H1 (cell line): ENCODE results near the gene LEFTY2. TPM values are rescaled to one million over a fixed set of nuclear protein-coding genes. Genes with fewer than 3 reads are reported as not detected.

Source experiments
- CTCF ChIA-PET: fragments of 300-600 bp; sonication (Branson Sonifier 250); formaldehyde crosslinking; loops from one replicate; lab custom pipeline; 2021; ENCODE audit not compliant: partially characterized antibody; lab: Charles Lee
- POLR2A ChIA-PET: fragments of 300-600 bp; sonication (Branson Sonifier 250); formaldehyde crosslinking; loops from one replicate; lab custom pipeline; 2021; ENCODE audit warnings: inconsistent platforms; ENCODE audit not compliant: partially characterized antibody; lab: Charles Lee
- DNase-seq, 2 experiments: peaks; one replicate each; pipeline versions ENCODE4 v3.0.0 to v3.0.0-alpha.2; 2010 to 2022; ENCODE audit warnings: low spot score in 2 of 2, low read depth in 1 of 2, mixed read lengths in 1 of 2
- FAIRE-seq: peaks from 2 replicates; lab custom pipeline; 2011; peaks lifted over from hg19 to GRCh38; lab: Jason Lieb, UNC
- H2AFZ ChIP-seq: 2 replicates; pipeline ENCODE4 v1.8.1; 2012; ENCODE audit warnings: low read length, inconsistent platforms
- H2AK5ac ChIP-seq: 2 replicates; pipeline ENCODE4 v1.6.1; 2013; ENCODE audit warnings: low read depth, low read length
- H2BK120ac ChIP-seq: replicated peaks from 2 replicates; pipeline ENCODE3; 2013; ENCODE audit warnings: low read depth, low read length, inconsistent platforms
- H2BK12ac ChIP-seq: 2 replicates; pipeline ENCODE4 v1.6.1; 2013; ENCODE audit warnings: low read depth, low read length
- H2BK15ac ChIP-seq: 2 replicates; pipeline ENCODE4 v1.6.1; 2013; ENCODE audit warnings: low read length
- H2BK20ac ChIP-seq: 2 replicates; pipeline ENCODE4 v1.6.1; 2013; ENCODE audit warnings: low read length
- H2BK5ac ChIP-seq: 2 replicates; pipeline ENCODE4 v1.6.1; 2013; ENCODE audit warnings: low read depth, low read length
- H3K14ac ChIP-seq: 2 replicates; pipeline ENCODE4 v1.6.1; 2013; ENCODE audit warnings: inconsistent platforms; ENCODE audit not compliant: insufficient read length
- H3K18ac ChIP-seq: 2 replicates; pipeline ENCODE4 v1.6.1; 2013; ENCODE audit warnings: low read length; ENCODE audit errors: extremely low read depth
- H3K23ac ChIP-seq: 2 replicates; pipeline ENCODE4 v1.6.1; 2013; ENCODE audit warnings: inconsistent platforms; ENCODE audit not compliant: insufficient read length
- H3K23me2 ChIP-seq: 2 replicates; pipeline ENCODE4 v1.6.1; 2013; ENCODE audit warnings: low read depth, low read length
- H3K27ac ChIP-seq: 2 replicates; pipeline ENCODE4 v1.6.1; 2011; ENCODE audit warnings: low read depth, low read length, inconsistent platforms
- H3K27me3 ChIP-seq, 4 experiments: replicated peaks in 1 of 4; 1 replicate in 1 of 4; 2 replicates in 3 of 4; pipeline versions ENCODE4 v1.6.1 to v1.8.1; 2011 to 2013; ENCODE audit warnings: low read length in 3 of 4, mild to moderate bottlenecking in 3 of 4, inconsistent platforms in 2 of 4, mixed read lengths in 2 of 4, moderate library complexity in 1 of 4; ENCODE audit not compliant: control insufficient read depth in 3 of 4, insufficient read depth in 3 of 4; ENCODE audit errors: extremely low read depth in 1 of 4
- H3K36me3 ChIP-seq, 4 experiments: 2 replicates each; pipeline versions ENCODE4 v1.6.1 to v1.8.1; 2011 to 2013; ENCODE audit warnings: mild to moderate bottlenecking in 4 of 4, low read length in 3 of 4, moderate library complexity in 2 of 4, control low read depth in 1 of 4, inconsistent platforms in 1 of 4; ENCODE audit not compliant: insufficient read depth in 4 of 4, control insufficient read depth in 2 of 4
- H3K4ac ChIP-seq: replicated peaks from 2 replicates; pipeline ENCODE3; 2013; ENCODE audit warnings: low read length, low read depth, mixed read lengths, inconsistent platforms; ENCODE audit not compliant: insufficient read length
- H3K4me1 ChIP-seq, 4 experiments: replicated peaks in 1 of 4; 1 replicate in 1 of 4; 2 replicates in 3 of 4; pipeline versions ENCODE4 v1.6.1 to v1.8.1; 2011 to 2013; ENCODE audit warnings: low read length in 3 of 4, inconsistent platforms in 2 of 4, mixed read lengths in 1 of 4; ENCODE audit not compliant: insufficient read depth in 4 of 4, control insufficient read depth in 3 of 4
- H3K4me2 ChIP-seq, 2 experiments: 2 replicates each; pipeline versions ENCODE4 v1.6.1 to v1.8.1; 2011 to 2013; ENCODE audit warnings: low read depth in 2 of 2, low read length in 2 of 2, control low read depth in 1 of 2, inconsistent platforms in 1 of 2, mild to moderate bottlenecking in 1 of 2; ENCODE audit not compliant: insufficient read depth in 1 of 2
- H3K4me3 ChIP-seq, 4 experiments: fragments of 200-600, 300-600 bp in 1 of 4; sonication (generic), shearing (Covaris generic), sonication (Bioruptor Twin) in 1 of 4; 2 replicates each; pipeline versions ENCODE4 v1.5.1 to v1.8.1; 2011 to 2016; ENCODE audit warnings: low read length in 4 of 4, low read depth in 3 of 4, control low read depth in 2 of 4, inconsistent platforms in 2 of 4, mild to moderate bottlenecking in 2 of 4, mixed read lengths in 1 of 4, moderate library complexity in 1 of 4; ENCODE audit not compliant: insufficient read depth in 2 of 4; ENCODE audit errors: extremely low read depth in 1 of 4
- H3K56ac ChIP-seq: replicated peaks from 2 replicates; pipeline ENCODE3; 2013; ENCODE audit warnings: low read depth, mild to moderate bottlenecking, mixed read lengths, low read length, inconsistent platforms; ENCODE audit not compliant: insufficient read length
- H3K79me1 ChIP-seq: 2 replicates; pipeline ENCODE4 v1.6.1; 2013; ENCODE audit warnings: low read depth, low read length, control low read depth
- H3K79me2 ChIP-seq, 2 experiments: 2 replicates each; pipeline versions ENCODE4 v1.6.1 to v1.8.1; 2012 to 2013; ENCODE audit warnings: low read length in 2 of 2, mild to moderate bottlenecking in 2 of 2, inconsistent platforms in 1 of 2; ENCODE audit not compliant: insufficient read depth in 2 of 2, control insufficient read depth in 1 of 2
- H3K9ac ChIP-seq, 4 experiments: replicated peaks in 1 of 4; 1 replicate in 1 of 4; 2 replicates in 3 of 4; pipeline versions ENCODE4 v1.6.1 to v1.8.1; 2011 to 2013; ENCODE audit warnings: low read depth in 3 of 4, low read length in 3 of 4, control low read depth in 2 of 4, mild to moderate bottlenecking in 2 of 4, moderate library complexity in 2 of 4, inconsistent platforms in 1 of 4; ENCODE audit errors: extremely low read depth in 1 of 4
- H3K9me3 ChIP-seq, 2 experiments: 2 replicates each; pipeline versions ENCODE4 v1.6.1 to v1.8.1; 2012 to 2013; ENCODE audit warnings: mild to moderate bottlenecking in 2 of 2, moderate library complexity in 2 of 2, control low read depth in 1 of 2, inconsistent platforms in 1 of 2, low read depth in 1 of 2, low read length in 1 of 2, mixed read lengths in 1 of 2; ENCODE audit not compliant: insufficient read depth in 2 of 2
- H4K20me1 ChIP-seq, 2 experiments: replicated peaks in 1 of 2; 2 replicates each; pipeline versions ENCODE3 to v1.8.1; 2011 to 2013; ENCODE audit warnings: inconsistent platforms in 2 of 2, low read length in 2 of 2, mild to moderate bottlenecking in 1 of 2; ENCODE audit not compliant: insufficient read depth in 2 of 2, control insufficient read depth in 1 of 2
- H4K5ac ChIP-seq: 2 replicates; pipeline ENCODE4 v1.6.1; 2013; ENCODE audit warnings: low read length, low read depth, mixed read lengths, inconsistent platforms; ENCODE audit not compliant: insufficient read length
- H4K8ac ChIP-seq: 2 replicates; pipeline ENCODE4 v1.8.0; 2013; ENCODE audit warnings: mild to moderate bottlenecking, moderate library complexity, low read length, inconsistent platforms; ENCODE audit not compliant: insufficient read depth; ENCODE audit errors: extremely low read depth
- H4K91ac ChIP-seq: replicated peaks from 2 replicates; pipeline ENCODE3; 2013; ENCODE audit warnings: low read length, mixed read lengths, inconsistent platforms; ENCODE audit not compliant: insufficient read length
- BRCA1 ChIP-seq: IDR thresholded peaks from 2 replicates; pipeline ENCODE4 v1.6.1; 2012; ENCODE audit warnings: low read depth, low read length, improper control_type of control experiment
- CBX8 ChIP-seq: fragments of 300-800, 300-1000 bp; sonication (generic); IDR thresholded peaks from 2 replicates; pipeline ENCODE4 v1.7.1; 2016; ENCODE audit warnings: low read depth, low read length, borderline replicate concordance
- GTF2F1 ChIP-seq: IDR thresholded peaks from 2 replicates; pipeline ENCODE4 v1.6.1; 2012; ENCODE audit warnings: low read depth, low read length, improper control_type of control experiment, borderline replicate concordance
- HDAC6 ChIP-seq: IDR thresholded peaks from one replicate; pipeline ENCODE4 v1.7.1; 2012; ENCODE audit warnings: low read depth, mild to moderate bottlenecking, inconsistent platforms, low read length, moderate library complexity
- POLR2AphosphoS5 ChIP-seq: IDR thresholded peaks from 2 replicates; pipeline ENCODE4 v1.6.1; 2011; ENCODE audit warnings: low read depth, low read length
- RXRA ChIP-seq: IDR thresholded peaks from 2 replicates; pipeline ENCODE4 v1.6.1; 2011; ENCODE audit warnings: low read depth, mild to moderate bottlenecking, low read length, moderate library complexity; ENCODE audit not compliant: insufficient read depth
- SIN3A ChIP-seq, 2 experiments: IDR thresholded peaks in 1 of 2; conservative IDR thresholded peaks in 1 of 2; 2 replicates each; pipeline ENCODE4 v1.6.1; 2011 to 2012; ENCODE audit warnings: low read length in 2 of 2, improper control_type of control experiment in 1 of 2, low read depth in 1 of 2, mild to moderate bottlenecking in 1 of 2
- SP4 ChIP-seq: IDR thresholded peaks from 2 replicates; pipeline ENCODE4 v1.6.1; 2012; ENCODE audit warnings: low read length, inconsistent platforms
- TAF7 ChIP-seq: optimal IDR thresholded peaks from 2 replicates; pipeline ENCODE3; 2011; ENCODE audit warnings: low read depth, mild to moderate bottlenecking, inconsistent platforms, low read length, moderate library complexity, borderline replicate concordance
- YY1 ChIP-seq: IDR thresholded peaks from 2 replicates; pipeline ENCODE4 v1.6.1; 2011; ENCODE audit warnings: low read depth, mild to moderate bottlenecking, low read length
- WGBS, 2 experiments: shearing (Covaris generic) in 1 of 2; methylation state at CpG; one replicate each; pipeline versions ENCODE4 v1.1.6 to v1.1.7; 2013 to 2015; ENCODE audit warnings: low lambda C conversion rate in 2 of 2, mixed read lengths in 2 of 2, inconsistent platforms in 1 of 2, low coverage in 1 of 2, missing lambda C conversion rate in 1 of 2; ENCODE audit not compliant: insufficient replicate concordance in 2 of 2, insufficient coverage in 1 of 2, insufficient read length in 1 of 2; ENCODE audit errors: extremely low coverage in 1 of 2, missing lambda C conversion rate in 1 of 2; 5-methylcytosine and 5-hydroxymethylcytosine counted together
- polyA plus RNA-seq, 7 experiments: library from polyadenylated mRNA; depleted of rRNA in 3 of 7; stranded (reverse) in 5 of 7; unstranded in 2 of 7; fragments of >200 nt in 5 of 7; fragments of 200-250 nt in 2 of 7; gene quantifications; 1 replicate in 5 of 7; 2 replicates in 1 of 7; 4 replicates in 1 of 7; pipeline versions ENCODE4 v1.2.1 to v1.2.3, GENCODE V29; 2011 to 2013; ENCODE audit warnings: missing spikeins in 2 of 7, mixed read lengths in 2 of 7
- total RNA-seq: library from RNA; stranded (reverse); fragmentation: NEBNext Ultra II Directional; extraction: Animal tissue kit (Norgen Biotek cat#: 25700); gene quantifications from 2 replicates; pipeline ENCODE4 v1.2.1, GENCODE V29; 2021
- TF ChIP-seq, protein P1 (sequence below): IDR thresholded peaks from 2 replicates; pipeline ENCODE4 v1.6.1; 2012; ENCODE audit warnings: low read length, inconsistent platforms

The LEFTY2 gene
- total and polyA plus RNA-seq, 2 of the 8 experiments (the other 6 are each of a cell fraction or from before 2014, with no cell fraction given) = 2.6 to 4.3 TPM

DNA sequence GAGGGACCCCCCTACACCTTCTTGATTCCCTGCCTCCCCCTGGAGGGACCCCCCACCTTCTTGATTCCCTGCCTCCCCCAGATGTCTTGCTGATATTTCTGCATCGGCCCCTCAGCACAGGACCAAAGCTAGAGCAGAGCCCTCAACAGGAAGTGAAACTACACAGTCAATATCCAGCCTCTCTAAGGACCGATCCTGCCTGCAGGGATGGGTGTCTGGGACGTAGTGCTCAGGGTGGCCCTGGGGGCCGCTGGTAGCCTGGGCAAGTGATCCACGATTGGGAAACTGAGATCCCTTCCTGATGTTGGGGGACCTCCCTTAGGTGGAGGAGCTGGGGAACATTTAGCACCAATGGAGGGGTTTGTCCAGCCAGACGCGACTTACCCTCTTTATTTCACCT lies 3.9 kb upstream of the LEFTY2 start:
- no peak overlapping the region for H2BK15ac ChIP-seq
- H3K23ac ChIP-seq = no peak overlapping the region
- CTCF ChIA-PET = interaction anchor here (0.5 to 3.1 kb wide), 12 partner anchors 8 to 470 kb away, joined by 3 to 25 read pairs (median 3); no protein-coding TSS in a partner anchor
- peak overlapping the region; percentile 93 for H2BK5ac ChIP-seq
- no peak overlapping the region for H3K4me3 ChIP-seq
- H3K18ac ChIP-seq = 0 out of 2 replicates have a peak overlapping the region, but pooled peaks have one; percentile 19
- H3K9me3 ChIP-seq = no peaks in the 10 kb centered on the region
- H3K4me1 ChIP-seq = peaks cover 6 to 22% (median 13%) of the 10 kb centered on the region in 4 experiments
- H3K27me3 ChIP-seq = peaks cover 0 to 14% (median 9%) of the 10 kb centered on the region in 4 experiments; a peak in 4 of 7 replicates
- DNase-seq = no peak
- no peak overlapping the region; the same call in 1 of the 2 replicates for H2BK20ac ChIP-seq
- peak overlapping the region; percentile 22 for H4K91ac ChIP-seq
- H2AFZ ChIP-seq = no peak overlapping the region
- H3K4ac ChIP-seq = no peak overlapping the region
- no peak for FAIRE-seq
- H2BK120ac ChIP-seq = no peak overlapping the region
- peak overlapping the region; percentile 95 for H2BK12ac ChIP-seq
- peak overlapping the region in 1 of 2 experiments; percentile 21; a peak in 1 of 4 replicates for H3K4me2 ChIP-seq
- no peak overlapping the region for H4K5ac ChIP-seq
- H3K14ac ChIP-seq = no peak overlapping the region
- peak overlapping the region in 1 of 4 experiments; percentile 70; a peak in 2 of 7 replicates for H3K9ac ChIP-seq
- H4K20me1 ChIP-seq = no peaks in the 10 kb centered on the region
- H3K79me2 ChIP-seq = no peaks in the 10 kb centered on the region
- no peaks in the 10 kb centered on the region for H3K79me1 ChIP-seq
- POLR2A ChIA-PET = interaction anchor here (1.2 to 2.2 kb wide), 10 partner anchors 13 to 167 kb away, joined by 3 to 8 read pairs (median 4); partner anchors contain the start of genes LEFTY1 and SRP9
- no peak overlapping the region for H3K56ac ChIP-seq
- H3K23me2 ChIP-seq = no peaks in the 10 kb centered on the region
- WGBS, 2 experiments = 90% methylated on average over 7 of the region's 7 CpGs; no CpG with 5 or more reads in 1 of the 2 experiments
- peak overlapping the region; percentile 98 for H2AK5ac ChIP-seq
- H3K36me3 ChIP-seq = no peaks in the 10 kb centered on the region
- H3K27ac ChIP-seq = no peak overlapping the region
- H4K8ac ChIP-seq = no peak overlapping the region; the same call in 1 of the 2 replicates
- no peak for TF ChIP-seq CBX8
- no peak for TF ChIP-seq YY1
- TF ChIP-seq, protein P1, sequence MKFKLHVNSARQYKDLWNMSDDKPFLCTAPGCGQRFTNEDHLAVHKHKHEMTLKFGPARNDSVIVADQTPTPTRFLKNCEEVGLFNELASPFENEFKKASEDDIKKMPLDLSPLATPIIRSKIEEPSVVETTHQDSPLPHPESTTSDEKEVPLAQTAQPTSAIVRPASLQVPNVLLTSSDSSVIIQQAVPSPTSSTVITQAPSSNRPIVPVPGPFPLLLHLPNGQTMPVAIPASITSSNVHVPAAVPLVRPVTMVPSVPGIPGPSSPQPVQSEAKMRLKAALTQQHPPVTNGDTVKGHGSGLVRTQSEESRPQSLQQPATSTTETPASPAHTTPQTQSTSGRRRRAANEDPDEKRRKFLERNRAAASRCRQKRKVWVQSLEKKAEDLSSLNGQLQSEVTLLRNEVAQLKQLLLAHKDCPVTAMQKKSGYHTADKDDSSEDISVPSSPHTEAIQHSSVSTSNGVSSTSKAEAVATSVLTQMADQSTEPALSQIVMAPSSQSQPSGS = no peak
- no peak for TF ChIP-seq GTF2F1
- no peak for TF ChIP-seq RXRA
- no peak for TF ChIP-seq POLR2AphosphoS5
- TF ChIP-seq HDAC6 = no peak
- TF ChIP-seq TAF7 = no peak
- TF ChIP-seq SP4 = no peak
- no peak for TF ChIP-seq SIN3A (conservative IDR thresholded peaks at IDR 0.05 in 1 of 2, IDR thresholded peaks at IDR 0.05 in 1 of 2; ENCODE audit: low read depth in 1 of 2, low read length in 2 of 2)
- no peak for TF ChIP-seq BRCA1
